Activated CD8-positive, alpha-beta memory T cell treated with anti-CD3 and anti-CD28 coated beads for 1 hour (primary cell): ENCODE results near the gene TMEM72.

Source experiments
- DNase-seq, 2 donors: peaks; one replicate each; pipeline ENCODE4 v3.0.0-alpha.2; 2020; ENCODE audit warnings: low read depth in 1 of 2; ENCODE audit errors: extremely low read depth in 1 of 2

The TMEM72 gene

GRCh38 chr10:44977287-44978212 lies 66.4 kb downstream of the TMEM72 start:
- DNase-seq, result no peak

- DNase-seq, result no peak
Measured at GRCh38 chr10:44978213-44978569, 67.1 kb downstream of the TMEM72 start.

DNA sequence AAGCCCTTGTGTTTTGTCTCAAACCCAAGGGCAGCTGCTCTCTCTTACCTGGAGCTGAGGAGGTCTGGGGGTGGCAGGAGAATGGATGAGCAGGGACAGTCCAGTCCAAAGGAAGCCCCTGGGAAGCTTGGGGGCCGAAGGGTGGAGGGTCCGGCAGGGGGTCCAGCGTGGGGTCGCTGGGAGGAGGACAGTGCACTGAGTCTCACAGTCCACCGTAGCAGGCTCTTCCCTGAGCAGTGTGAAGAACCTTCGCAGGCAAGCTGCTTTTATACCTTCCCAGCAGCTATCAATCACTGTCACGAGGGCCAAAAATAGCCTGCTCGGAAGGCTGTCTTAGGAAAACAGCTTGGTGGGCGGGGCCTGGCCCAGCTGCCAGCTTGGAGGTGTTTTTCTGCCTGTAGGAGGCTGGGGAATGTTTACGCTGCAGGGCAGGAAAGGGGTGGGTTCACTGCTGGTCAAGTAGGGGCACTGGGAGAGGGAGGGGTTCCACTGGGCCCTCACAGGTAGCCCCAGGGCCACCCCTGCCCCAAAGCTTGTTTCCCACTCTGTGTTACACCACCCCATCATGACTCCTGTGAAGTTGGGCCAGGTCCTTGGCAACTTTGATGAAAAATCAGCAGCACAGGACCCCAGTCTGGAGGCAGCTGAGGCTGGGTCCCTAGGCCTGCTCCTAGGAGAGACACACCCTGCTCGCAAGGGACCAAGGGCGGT lies 67.6 kb downstream of the TMEM72 start, which contains the start of gene DEPP1:
TSS of gene DEPP1 (minus strand) at position 240 of the 711 bp plus-strand sequence. CDS start 779 bp downstream, outside the sequence.
- DNase-seq, result no peak

DNA sequence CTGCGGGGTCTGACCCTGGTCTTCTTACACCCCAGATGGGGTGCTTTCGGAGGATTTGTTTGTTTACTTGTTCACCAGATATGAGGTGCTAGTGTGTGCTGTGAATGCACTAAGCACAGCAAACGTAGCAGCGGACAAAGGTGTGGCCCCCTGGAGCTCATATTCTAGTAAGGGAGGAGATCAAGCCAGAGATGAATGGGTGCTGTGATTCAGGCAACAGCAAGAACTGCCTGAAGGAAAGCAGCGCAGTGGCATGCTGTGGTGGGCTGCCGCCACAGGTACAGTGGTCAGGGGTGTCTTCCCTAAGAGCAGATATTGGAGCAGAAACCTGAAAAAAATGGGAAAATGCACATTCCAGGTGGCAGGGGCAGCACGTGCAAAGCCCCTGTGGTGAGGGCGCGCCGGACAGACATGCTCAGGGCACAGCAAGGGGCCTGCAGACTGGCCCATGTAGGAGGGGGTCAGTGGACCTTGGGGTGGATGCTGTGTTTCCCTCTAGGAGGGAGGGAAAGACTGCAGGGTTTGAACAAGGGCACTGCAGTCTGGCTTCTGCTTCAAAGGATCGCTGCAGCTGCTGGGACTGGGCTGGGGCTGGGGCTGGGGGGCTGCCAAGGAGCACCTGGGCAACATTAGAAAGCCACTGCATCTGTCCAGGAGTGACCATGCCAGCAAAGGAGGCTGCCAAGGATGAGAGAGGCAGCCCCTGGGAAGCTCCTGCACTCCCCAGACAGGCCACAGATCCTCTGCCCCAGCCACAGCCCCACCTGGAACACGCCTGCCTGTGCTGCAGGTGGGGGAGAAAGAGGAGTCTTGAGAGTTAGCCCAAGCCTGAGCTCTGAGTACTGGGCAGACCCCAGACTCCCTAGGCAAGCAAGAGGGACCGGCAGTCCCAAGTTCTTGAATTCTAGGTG lies 68.4 kb downstream of the TMEM72 start:
- no peak for DNase-seq

DNA sequence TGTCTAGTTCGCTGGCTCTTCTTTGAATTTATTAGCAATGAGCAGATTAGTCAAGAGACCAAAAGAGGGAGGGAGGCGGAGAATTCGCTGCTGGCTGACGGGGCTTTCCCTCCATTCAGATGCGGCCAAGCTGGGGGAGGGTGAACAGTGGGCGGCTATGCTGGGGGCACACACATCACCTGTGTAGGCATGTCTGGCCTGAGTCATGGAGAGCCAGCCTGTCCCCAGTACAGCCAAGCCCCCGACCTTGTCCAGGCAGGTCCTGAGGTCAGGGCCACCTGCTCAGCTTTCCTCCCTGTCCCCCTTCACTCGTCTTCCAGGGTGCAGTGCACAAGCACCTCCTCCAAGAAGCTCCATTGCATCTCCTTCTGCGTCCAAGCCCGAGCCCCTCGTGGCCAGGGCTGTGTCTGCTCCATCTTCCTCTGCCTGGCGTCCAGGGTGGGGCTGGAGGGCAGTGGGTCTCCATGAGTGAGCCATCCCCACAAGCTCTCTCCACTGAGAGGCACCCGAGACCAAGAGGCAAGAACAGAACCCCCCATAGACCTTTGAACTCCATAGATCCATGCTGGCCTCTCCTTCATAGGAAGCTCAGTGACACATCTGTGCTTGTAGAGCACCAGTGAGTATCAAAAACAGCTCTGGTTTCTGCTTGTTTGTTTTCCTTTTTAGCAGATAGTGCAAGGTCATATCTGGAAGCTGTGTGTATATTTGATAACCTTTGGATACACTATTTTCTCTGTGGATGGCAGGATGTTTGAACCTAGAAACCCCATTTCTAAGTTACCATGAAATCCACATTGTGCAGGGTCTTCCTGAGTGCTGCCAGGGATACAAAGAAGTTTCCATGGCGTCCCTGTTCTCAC lies 69.4 kb downstream of the TMEM72 start:
- no peak for DNase-seq

DNA sequence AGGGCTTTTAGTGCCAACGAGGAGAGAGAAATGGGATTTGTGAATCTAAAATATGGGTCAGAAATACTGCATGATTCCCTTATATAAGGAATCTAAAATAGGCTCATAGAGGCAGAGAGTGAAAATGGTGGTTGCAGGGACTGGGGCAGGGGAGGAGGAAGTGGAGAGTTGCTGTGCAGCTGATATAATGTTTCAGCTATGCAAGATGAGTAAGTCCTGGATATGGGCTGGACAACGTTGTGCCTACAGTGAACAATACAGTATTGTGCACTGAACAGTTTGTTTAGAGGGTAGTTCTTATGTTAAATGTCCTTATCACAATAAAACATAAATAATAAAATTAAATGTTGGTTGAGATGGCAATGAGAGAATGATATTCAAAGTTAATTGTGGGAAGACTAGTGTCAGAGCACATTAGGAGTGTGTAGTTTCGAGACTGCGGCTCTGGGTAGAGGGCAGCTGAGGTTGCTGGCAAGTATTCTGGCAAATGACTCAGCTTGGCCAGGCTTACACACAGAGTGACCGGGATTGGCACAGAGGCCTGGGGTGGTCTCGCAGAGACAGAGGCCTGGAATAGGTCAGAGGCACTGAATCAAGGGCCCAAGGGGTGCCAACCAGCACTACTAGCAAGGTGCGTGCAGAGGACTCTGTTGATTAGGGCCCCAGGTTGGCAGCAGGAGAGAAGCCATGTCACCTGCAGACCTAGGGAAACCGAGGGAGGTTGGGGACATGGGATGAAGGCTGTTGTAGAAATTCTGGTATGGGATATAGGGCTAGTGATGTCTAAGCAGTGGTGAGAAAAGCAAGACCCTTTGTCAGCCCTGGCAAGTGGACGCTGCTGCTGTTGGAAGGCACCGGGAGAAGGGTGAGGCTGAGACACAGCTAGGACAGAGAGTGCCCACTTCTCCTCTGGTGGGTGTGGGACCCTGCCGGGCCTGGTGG lies 70.3 kb downstream of the TMEM72 start:
- no peak for DNase-seq

GRCh38 chr10:44982114-44982460 lies 71.0 kb downstream of the TMEM72 start:
- DNase-seq, result no peak

DNA sequence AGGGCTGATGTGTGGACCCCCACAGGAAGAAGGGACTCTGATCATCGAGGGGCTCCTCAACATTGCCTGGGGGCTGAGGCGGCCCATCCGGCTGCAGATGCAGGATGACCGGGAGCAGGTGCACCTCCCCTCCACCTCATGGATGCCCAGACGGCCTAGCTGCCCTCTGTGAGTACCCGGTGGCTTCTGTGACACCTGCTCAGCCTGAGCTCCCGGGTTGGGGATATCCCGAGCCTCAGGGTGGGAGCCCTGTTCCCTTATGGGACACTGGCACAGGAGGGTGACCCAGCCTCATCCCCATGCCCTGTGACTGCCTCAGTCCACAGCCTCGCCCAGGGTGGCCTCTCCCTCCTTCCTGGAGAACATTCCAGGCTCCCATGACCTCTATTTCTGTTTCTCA lies 71.4 kb downstream of the TMEM72 start:
- no peak for DNase-seq

- no peak for DNase-seq
Measured at GRCh38 chr10:44983066-44983894, 72.1 kb downstream of the TMEM72 start.

GRCh38 chr10:44983895-44984278 lies 72.8 kb downstream of the TMEM72 start:
- no peak for DNase-seq

GRCh38 chr10:44984671-44985101 lies 73.5 kb downstream of the TMEM72 start:
- no peak for DNase-seq

DNA sequence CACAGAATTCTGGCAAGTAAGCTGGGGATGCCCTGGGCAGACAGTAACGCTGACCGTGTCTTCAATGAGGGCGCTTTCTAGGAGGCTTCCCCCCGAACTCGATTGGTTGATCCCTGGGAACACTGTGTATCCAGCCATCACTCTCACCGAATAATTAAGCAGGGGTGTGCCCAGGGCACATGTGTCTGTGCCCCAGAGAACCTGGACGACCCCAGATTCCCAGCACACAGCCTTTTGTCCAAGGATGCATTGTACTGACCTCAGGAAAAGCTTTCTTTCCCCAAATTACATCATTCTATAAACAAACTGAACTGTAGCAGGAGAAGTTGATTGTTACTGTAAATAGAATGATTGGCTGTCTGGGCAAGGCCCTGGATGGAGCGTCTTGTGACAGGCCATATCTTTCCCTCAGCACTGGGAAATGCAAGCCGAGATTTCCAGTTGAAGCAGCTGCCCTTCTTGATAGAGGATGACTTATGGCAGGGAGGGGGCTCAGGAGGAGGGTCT lies 74.1 kb downstream of the TMEM72 start:
- DNase-seq, result no peak

- DNase-seq, result no peak
Measured at GRCh38 chr10:44986179-44986578, 75.0 kb downstream of the TMEM72 start.
